Transverse colon (tissue), 4 donors: ENCODE data around the gene ALS2CL.

ENCODE experiments used
- CTCF ChIP-seq, 5 experiments: fragments of 200-600 bp in 3 of 5; fragments of 450-650 bp in 2 of 5; sonication (generic) in 3 of 5; IDR thresholded peaks; 1 replicate in 2 of 5; 2 replicates in 3 of 5; pipeline ENCODE4 v1.5.1; 2016 to 2017; ENCODE audit warnings: antibody characterized with exemption in 5 of 5, inconsistent platforms in 3 of 5, mild to moderate bottlenecking in 2 of 5, moderate library complexity in 1 of 5
- EP300 ChIP-seq: sonication (generic); formaldehyde crosslinking; IDR thresholded peaks from one replicate; pipeline ENCODE4 v1.6.1; 2017; ENCODE audit warnings: antibody characterized with exemption, low read depth
- POLR2A ChIP-seq: fragments of 450-650 bp; IDR thresholded peaks from one replicate; pipeline ENCODE4 v1.6.1; 2016; ENCODE audit warnings: antibody characterized with exemption, mild to moderate bottlenecking, moderate library complexity
- POLR2AphosphoS5 ChIP-seq, 3 donors: sonication (generic); formaldehyde crosslinking; IDR thresholded peaks; one replicate each; pipeline ENCODE4 v1.6.1; 2016; ENCODE audit warnings: antibody characterized with exemption in 3 of 3

GRCh38 chr3:46662771-46663551 lies 30.5 kb downstream of the ALS2CL start:
- TF ChIP-seq CTCF (IDR thresholded peaks at IDR 0.05) (no peak), POLR2A (no peak), POLR2AphosphoS5 (IDR thresholded peaks at IDR 0.05) (no peak), EP300 (no peak)
